ENCODE results near the gene AFAP1. TPM values are rescaled to one million over a fixed set of nuclear protein-coding genes. Genes with fewer than 3 reads are reported as not detected.

AFAP1 gene
- total RNA-seq, 1 experiment from 2014 or later: 22.5 TPM

GRCh38 chr4:7847206-7847605 lies 92.5 kb downstream of the AFAP1 start:
- Mint-ChIP-seq H3K36me3 (ENCODE audit: insufficient read depth, unreplicated experiment) (peaks cover 12% of the 10 kb centered on the region), H3K4me3 (ENCODE audit: unreplicated experiment) (no peak overlapping the region), H3K4me1 (ENCODE audit: insufficient read depth, unreplicated experiment) (peaks cover 24% of the 10 kb centered on the region), H3K27me3 (ENCODE audit: insufficient read depth, unreplicated experiment) (no peaks in the 10 kb centered on the region), H3K27ac (ENCODE audit: low read depth, unreplicated experiment) (no peak overlapping the region), H3K9me3 (ENCODE audit: unreplicated experiment) (no peaks in the 10 kb centered on the region)
- POLR2A ChIA-PET: no interaction called here
- DNase-seq (ENCODE audit: unreplicated experiment): no peak
- intact Hi-C loops (cut with micrococcal nuclease): no loop called here
- CTCF ChIA-PET: interaction anchor here (0.7 kb wide), 1 partner anchor 8 kb away, joined by 3 read pairs; no protein-coding TSS in a partner anchor
- BruUV-seq (replicated peaks): no TSS peak
- no peak for TF ChIP-seq CTCF (IDR thresholded peaks at IDR 0.05; ENCODE audit: unreplicated experiment)

- intact Hi-C loops (cut with micrococcal nuclease): loop anchor here (2.0 kb wide), 1 partner anchor 31 kb away; no protein-coding TSS in a partner anchor
- POLR2A ChIA-PET: no interaction called here
- Mint-ChIP-seq H3K27me3 (ENCODE audit: insufficient read depth, unreplicated experiment) (no peaks in the 10 kb centered on the region), H3K4me1 (ENCODE audit: insufficient read depth, unreplicated experiment) (peaks cover 31% of the 10 kb centered on the region), H3K36me3 (ENCODE audit: insufficient read depth, unreplicated experiment) (peaks cover 12% of the 10 kb centered on the region), H3K27ac (ENCODE audit: low read depth, unreplicated experiment) (no peak overlapping the region), H3K4me3 (ENCODE audit: unreplicated experiment) (no peak overlapping the region), H3K9me3 (ENCODE audit: unreplicated experiment) (no peaks in the 10 kb centered on the region)
- CTCF ChIA-PET: interaction anchor here (0.7 to 1.0 kb wide), 2 partner anchors 17 to 26 kb away, joined by 3 to 4 read pairs; no protein-coding TSS in a partner anchor
- TF ChIP-seq CTCF (IDR thresholded peaks at IDR 0.05; ENCODE audit: unreplicated experiment): no peak
- no peak for DNase-seq (ENCODE audit: unreplicated experiment)
- BruUV-seq (replicated peaks): no TSS peak
Observed at GRCh38 chr4:7845493-7846128, 94.0 kb downstream of the AFAP1 start.

- CTCF ChIA-PET: interaction anchor here (0.6 to 1.8 kb wide), 6 partner anchors 16 to 484 kb away, joined by 3 to 8 read pairs (median 4); no protein-coding TSS in a partner anchor
- no peak for TF ChIP-seq CTCF (IDR thresholded peaks at IDR 0.05; ENCODE audit: unreplicated experiment)
- intact Hi-C loops (cut with micrococcal nuclease): loop anchor here (2.0 kb wide), 1 partner anchor 30 kb away; no protein-coding TSS in a partner anchor
- Mint-ChIP-seq H3K27me3 (ENCODE audit: insufficient read depth, unreplicated experiment) (no peaks in the 10 kb centered on the region), H3K36me3 (ENCODE audit: insufficient read depth, unreplicated experiment) (peaks cover 12% of the 10 kb centered on the region), H3K4me3 (ENCODE audit: unreplicated experiment) (no peak overlapping the region), H3K4me1 (ENCODE audit: insufficient read depth, unreplicated experiment) (peaks cover 35% of the 10 kb centered on the region), H3K9me3 (ENCODE audit: unreplicated experiment) (no peaks in the 10 kb centered on the region), H3K27ac (ENCODE audit: low read depth, unreplicated experiment) (peak overlapping the region; percentile 94)
- POLR2A ChIA-PET: interaction anchor here (0.6 to 1.2 kb wide), 2 partner anchors 28 to 85 kb away, joined by 3 to 4 read pairs; no protein-coding TSS in a partner anchor
- DNase-seq (ENCODE audit: unreplicated experiment): peak; percentile 40
- BruUV-seq (replicated peaks): no TSS peak
Observed at GRCh38 chr4:7844594-7844991, 95.1 kb downstream of the AFAP1 start.

- peak; percentile 38 for TF ChIP-seq CTCF (IDR thresholded peaks at IDR 0.05; ENCODE audit: unreplicated experiment)
- Mint-ChIP-seq H3K4me1 (ENCODE audit: insufficient read depth, unreplicated experiment) (peaks cover 38% of the 10 kb centered on the region), H3K4me3 (ENCODE audit: unreplicated experiment) (peak overlapping the region; percentile 65), H3K36me3 (ENCODE audit: insufficient read depth, unreplicated experiment) (peaks cover 14% of the 10 kb centered on the region), H3K27me3 (ENCODE audit: insufficient read depth, unreplicated experiment) (no peaks in the 10 kb centered on the region), H3K9me3 (ENCODE audit: unreplicated experiment) (no peaks in the 10 kb centered on the region), H3K27ac (ENCODE audit: low read depth, unreplicated experiment) (peak overlapping the region; percentile 94)
- peak; percentile 76 for DNase-seq (ENCODE audit: unreplicated experiment)
- CTCF ChIA-PET: interaction anchor here (0.6 to 1.8 kb wide), 6 partner anchors 25 to 484 kb away, joined by 3 to 8 read pairs (median 4); no protein-coding TSS in a partner anchor
- intact Hi-C loops (cut with micrococcal nuclease): loop anchor here (2.0 kb wide), 1 partner anchor 29 kb away; no protein-coding TSS in a partner anchor
- POLR2A ChIA-PET: interaction anchor here (0.6 to 2.0 kb wide), 3 partner anchors 28 to 85 kb away, joined by 3 to 10 read pairs (median 4); no protein-coding TSS in a partner anchor
- no TSS peak for BruUV-seq (replicated peaks)
Observed at GRCh38 chr4:7843831-7844593, 95.6 kb downstream of the AFAP1 start.

All from MCF 10A (cell line).